Stimulated activated CD8-positive, alpha-beta memory T cell treated with anti-CD3 and anti-CD28 coated beads, Interleukin-7, amount 100 ng/mL, for 48 hours (primary cell): Measurements from ENCODE around the gene RSRC1.
"Not testable (repeated sequence)": the region's sequence is repeated elsewhere in the genome, so short reads cannot be mapped to it uniquely, and the experiment has no call there.

Experiments
- DNase-seq, 2 donors: peaks; one replicate each; pipeline ENCODE4 v3.0.0-alpha.2; 2020; ENCODE audit warnings: low read depth in 1 of 2; ENCODE audit errors: extremely low read depth in 1 of 2

Gene RSRC1

GRCh38 chr3:158100681-158101080 lies 9.2 kb upstream of the RSRC1 start:
- DNase-seq = no peak

- no peak for DNase-seq
Observed at GRCh38 chr3:158101335-158102241, 8.3 kb upstream of the RSRC1 start.

GRCh38 chr3:158102242-158103080 lies 7.4 kb upstream of the RSRC1 start:
- no peak for DNase-seq

DNA sequence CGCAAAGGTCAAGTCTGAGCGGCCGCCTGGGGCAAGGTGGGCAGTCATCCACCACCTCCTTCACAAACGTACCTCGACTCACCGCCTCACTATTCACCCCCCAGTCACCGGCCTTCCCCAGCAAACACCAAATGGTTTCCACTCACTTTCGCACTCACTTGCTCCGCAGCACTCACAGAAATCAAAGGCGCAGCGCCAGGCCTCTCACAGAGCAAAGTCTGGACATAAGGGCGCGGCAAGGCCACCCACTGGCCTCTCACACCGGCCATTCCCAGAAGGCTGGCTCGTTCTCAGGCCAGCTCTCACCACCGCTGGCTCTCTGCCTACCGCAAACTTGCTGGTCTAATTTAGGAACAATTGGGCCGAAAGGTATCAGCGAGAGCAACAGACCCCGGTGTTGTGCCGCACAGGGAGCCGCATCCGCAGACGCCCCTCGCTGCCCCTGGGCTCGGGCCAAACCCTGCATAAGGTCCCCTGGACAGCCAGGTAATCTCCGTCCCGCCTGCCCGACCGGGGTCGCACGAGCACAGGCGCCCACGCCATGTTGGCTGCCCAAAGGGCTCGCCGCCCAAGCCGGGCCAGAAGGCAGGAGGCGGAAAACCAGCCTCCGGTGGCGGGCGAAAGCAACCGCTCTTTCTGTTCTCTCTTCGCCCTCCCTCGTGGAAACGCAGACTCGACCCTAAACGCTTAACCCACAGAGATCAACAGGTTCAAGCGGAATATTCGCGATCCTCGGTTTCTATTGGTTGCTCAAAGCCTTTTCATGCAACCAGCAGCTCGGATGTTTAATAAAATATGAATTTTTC lies 6.6 kb upstream of the RSRC1 start:
- no peak for DNase-seq

- DNase-seq = no peak
Observed at GRCh38 chr3:158103887-158104327, 6.0 kb upstream of the RSRC1 start.

DNA sequence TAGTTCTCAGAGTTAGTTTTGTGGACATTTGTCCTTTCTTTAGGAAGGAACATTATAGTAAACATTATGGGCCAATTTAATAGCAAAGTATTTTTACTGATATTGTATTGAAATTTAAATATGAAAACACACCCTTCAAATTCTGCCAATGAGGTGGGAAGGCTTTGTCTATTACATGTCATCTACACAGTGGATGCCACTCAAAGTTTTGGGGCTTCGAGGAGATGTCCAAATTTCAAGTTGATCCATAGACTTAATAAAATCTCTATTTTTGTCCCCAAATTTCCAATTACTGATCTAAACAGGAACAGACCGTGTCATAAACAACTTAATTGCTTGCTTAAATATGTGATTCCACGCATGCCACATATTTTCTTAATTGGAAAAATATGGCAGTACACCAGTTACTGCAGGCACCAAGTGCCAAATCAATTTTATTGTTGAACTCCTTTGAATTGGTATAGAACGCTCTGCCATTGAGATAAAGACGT lies 5.4 kb upstream of the RSRC1 start:
- no peak for DNase-seq

DNA sequence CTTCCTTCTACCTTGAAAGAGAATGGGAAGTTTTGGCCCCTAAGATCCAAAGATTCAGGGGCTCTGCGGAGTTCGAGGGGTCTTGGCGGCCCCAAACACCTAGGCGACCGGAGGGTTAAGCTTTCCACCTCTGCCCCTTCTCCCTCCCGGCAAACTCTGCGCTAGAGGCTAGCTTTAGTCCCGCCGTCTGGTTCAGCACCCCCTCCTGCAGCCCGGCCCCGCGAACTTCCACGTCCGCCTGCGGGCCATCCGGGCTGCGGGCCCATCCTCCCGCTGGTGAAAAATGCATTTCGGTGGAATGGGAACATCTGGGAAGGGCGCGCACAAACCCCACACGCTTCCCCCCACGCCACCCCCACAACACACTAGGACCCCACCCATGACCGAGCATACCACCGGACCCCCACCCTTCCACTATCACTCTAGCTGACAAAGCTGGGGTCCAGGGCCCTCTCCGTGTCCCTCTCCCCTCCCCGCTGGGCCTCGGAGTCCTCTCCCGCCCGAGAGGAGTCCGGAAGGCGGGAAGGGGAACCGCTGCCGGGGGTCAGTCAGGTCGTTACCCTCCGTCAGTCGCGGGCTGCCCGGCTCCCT lies 4.7 kb upstream of the RSRC1 start:
- DNase-seq = no peak

GRCh38 chr3:158105710-158106253 lies 4.1 kb upstream of the RSRC1 start:
- no peak for DNase-seq

DNA sequence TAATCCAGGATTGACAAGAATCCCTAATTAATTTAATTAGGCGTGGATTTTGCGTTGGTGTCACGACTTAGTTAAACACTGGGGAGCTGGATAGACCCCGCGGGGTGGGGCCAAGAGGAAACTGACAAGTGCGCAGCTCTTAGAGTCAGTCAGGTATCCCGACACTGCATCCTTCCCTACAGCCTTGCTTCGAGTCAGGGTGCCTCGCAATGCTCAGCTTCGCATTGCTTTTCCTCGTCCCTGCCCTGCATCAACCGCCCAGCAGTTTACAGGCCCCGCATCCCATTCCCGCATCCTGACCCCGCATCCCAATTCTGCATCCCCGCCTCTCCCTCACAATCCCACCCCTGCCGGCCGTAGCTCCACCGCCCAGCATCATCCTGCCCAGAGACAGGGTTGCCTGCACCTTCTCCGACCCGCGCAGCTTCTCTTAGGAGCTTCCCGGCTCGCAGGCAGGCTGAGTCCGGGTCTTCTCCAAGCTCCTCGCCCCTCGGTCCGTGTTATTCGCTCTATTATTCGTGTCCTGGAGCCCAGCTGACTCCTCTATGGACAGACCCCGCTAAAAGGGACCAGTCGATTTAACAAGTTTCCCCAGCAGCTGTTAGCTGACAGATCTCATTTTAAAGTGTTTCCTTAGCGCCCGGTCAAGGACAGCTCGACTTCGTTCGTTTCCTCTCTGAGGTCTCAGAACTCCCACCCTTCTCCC lies 3.0 kb upstream of the RSRC1 start:
- DNase-seq = no peak

- no peak for DNase-seq
Observed at GRCh38 chr3:158107605-158108444, 2.1 kb upstream of the RSRC1 start.

GRCh38 chr3:158108445-158108985 lies 1.4 kb upstream of the RSRC1 start:
- no peak for DNase-seq

DNA sequence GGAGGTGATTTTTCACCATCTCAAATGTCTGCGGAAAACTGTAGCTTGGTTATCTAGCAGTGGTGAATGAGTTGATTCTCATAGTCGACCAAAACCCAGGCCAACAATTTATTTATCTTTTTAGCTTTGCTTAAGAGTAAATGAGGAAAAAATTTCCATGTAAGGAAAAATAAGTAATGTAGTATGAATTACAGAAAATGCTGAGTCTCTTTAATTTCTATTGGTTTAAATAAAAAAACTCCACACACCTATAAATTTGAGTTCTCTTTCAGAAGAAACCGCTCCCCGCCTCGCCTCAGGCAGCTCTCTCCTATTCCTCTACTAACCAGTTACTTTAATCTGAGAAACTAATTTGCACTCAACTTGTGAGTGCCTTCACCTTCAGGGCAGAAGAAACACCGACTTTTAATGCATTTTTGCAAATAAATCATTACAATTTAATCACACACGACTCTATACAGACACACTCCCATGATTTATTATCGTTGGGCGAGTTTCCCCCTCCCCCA lies 540 bp upstream of the RSRC1 start:
- DNase-seq = no peak

DNA sequence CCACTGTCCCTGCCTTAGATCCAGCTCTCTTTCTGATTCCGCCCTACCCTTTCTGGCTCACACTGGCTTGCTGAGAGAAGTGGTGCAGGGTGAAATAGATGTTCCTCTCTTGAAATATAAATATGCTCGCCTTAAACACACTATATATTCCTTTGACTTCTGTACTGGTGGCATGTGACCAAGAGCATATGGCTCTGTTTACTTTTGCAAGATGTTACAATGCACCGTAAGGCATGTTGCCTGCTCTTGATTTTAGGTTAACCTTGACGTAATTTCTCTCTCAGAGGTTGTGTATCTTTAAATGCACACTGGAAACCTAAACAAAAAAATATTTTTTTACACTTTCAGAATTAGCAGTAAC lies 749 bp downstream of the RSRC1 start:
- no peak for DNase-seq

- no peak for DNase-seq
Observed at GRCh38 chr3:158111861-158112260, 2.0 kb downstream of the RSRC1 start.

GRCh38 chr3:158113595-158113994 lies 3.7 kb downstream of the RSRC1 start:
- not testable (repeated sequence) for DNase-seq

DNA sequence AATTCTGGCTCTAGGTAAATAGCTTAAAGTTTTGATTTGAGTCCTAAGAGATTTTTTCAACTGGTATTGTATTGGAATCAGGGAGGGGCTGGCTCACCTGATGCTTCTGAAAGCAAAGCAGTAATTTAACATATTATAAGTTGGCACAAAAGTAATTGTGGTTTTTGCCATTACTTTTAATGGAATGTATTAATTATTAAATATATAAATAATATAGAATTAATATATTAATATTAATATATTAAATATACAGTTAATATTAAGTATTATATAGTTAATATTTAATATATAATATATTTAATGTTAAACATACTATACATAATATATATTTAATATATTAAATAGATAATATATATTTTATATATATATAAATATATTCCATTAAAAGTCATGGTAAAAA lies 10.4 kb downstream of the RSRC1 start:
- no peak for DNase-seq

- no peak for DNase-seq
Observed at GRCh38 chr3:158121295-158121694, 11.4 kb downstream of the RSRC1 start.

- DNase-seq = not testable (repeated sequence)
Observed at GRCh38 chr3:158122721-158123120, 12.8 kb downstream of the RSRC1 start.
